BJ (cell line): ENCODE measurements around the gene PHC3. TPM values are rescaled to one million over a fixed set of nuclear protein-coding genes. Genes with fewer than 3 reads are reported as not detected.

Experiments used
- CTCF ChIA-PET: fragments of 350-600 bp; formaldehyde crosslinking; extraction: SDS; loops from one replicate; lab custom pipeline; 2021; ENCODE audit warnings: antibody characterized with exemption, inconsistent platforms; lab: Yijun Ruan, JAX
- POLR2A ChIA-PET: fragments of 300-600 bp; sonication (Branson Sonifier 250); formaldehyde crosslinking; extraction: SDS; loops from one replicate; lab custom pipeline; 2021; ENCODE audit warnings: antibody characterized with exemption; lab: Charles Lee
- DNase-seq: peaks from one replicate; pipeline ENCODE4 v3.0.0-alpha.2; 2011; ENCODE audit warnings: low read depth
- H3K27me3 ChIP-seq: 2 replicates; pipeline ENCODE4 v1.6.0; 2011; ENCODE audit warnings: low read length; ENCODE audit not compliant: control insufficient read depth, insufficient read depth
- H3K36me3 ChIP-seq: 2 replicates; pipeline ENCODE4 v1.5.1; 2011; ENCODE audit warnings: low read length; ENCODE audit not compliant: control insufficient read depth, insufficient read depth
- H3K4me3 ChIP-seq: 2 replicates; pipeline ENCODE4 v1.5.1; 2011; ENCODE audit warnings: low read depth, mild to moderate bottlenecking, control low read depth, low read length
- polyA plus RNA-seq: library from polyadenylated mRNA; depleted of rRNA; stranded (reverse); fragments of >200 nt; gene quantifications from 2 replicates; pipeline ENCODE4 v1.2.3, GENCODE V29; 2011
- TF ChIP-seq, protein P1 (sequence below): IDR thresholded peaks from 2 replicates; pipeline ENCODE4 v1.5.1; 2011; ENCODE audit warnings: low read depth, mild to moderate bottlenecking, control low read depth, inconsistent platforms, low read length, moderate library complexity; ENCODE audit not compliant: insufficient read depth

PHC3 gene
- polyA plus RNA-seq, 1 experiment, result 56.2 TPM

DNA sequence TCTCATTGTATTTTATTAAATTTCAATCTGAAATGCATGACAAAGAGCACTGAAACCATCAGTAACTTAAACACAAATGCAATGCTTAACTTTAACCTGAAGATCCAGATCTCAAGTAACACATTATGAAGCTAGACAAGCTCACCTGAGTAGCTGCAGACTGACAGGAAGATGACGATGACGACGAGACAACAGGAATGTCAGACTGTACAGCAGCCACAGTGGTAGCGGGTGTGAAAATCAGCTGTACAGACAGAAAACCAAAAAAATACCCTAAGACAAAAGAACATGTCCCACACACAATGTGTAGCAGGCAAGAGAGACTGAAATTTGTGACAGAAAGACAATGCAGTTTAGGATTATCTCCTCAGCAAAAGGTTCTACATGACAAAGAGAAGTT, 36.3 kb downstream of the PHC3 start:
- TF ChIP-seq, protein P1, sequence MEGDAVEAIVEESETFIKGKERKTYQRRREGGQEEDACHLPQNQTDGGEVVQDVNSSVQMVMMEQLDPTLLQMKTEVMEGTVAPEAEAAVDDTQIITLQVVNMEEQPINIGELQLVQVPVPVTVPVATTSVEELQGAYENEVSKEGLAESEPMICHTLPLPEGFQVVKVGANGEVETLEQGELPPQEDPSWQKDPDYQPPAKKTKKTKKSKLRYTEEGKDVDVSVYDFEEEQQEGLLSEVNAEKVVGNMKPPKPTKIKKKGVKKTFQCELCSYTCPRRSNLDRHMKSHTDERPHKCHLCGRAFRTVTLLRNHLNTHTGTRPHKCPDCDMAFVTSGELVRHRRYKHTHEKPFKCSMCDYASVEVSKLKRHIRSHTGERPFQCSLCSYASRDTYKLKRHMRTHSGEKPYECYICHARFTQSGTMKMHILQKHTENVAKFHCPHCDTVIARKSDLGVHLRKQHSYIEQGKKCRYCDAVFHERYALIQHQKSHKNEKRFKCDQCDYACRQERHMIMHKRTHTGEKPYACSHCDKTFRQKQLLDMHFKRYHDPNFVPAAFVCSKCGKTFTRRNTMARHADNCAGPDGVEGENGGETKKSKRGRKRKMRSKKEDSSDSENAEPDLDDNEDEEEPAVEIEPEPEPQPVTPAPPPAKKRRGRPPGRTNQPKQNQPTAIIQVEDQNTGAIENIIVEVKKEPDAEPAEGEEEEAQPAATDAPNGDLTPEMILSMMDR, result no peak
- Histone ChIP-seq H3K27me3 (no peaks in the 10 kb centered on the region), H3K4me3 (no peak overlapping the region), H3K36me3 (peaks cover 5% of the 10 kb centered on the region)
- POLR2A ChIA-PET, result no interaction called here
- CTCF ChIA-PET, result no interaction called here
- DNase-seq, result no peak

DNA sequence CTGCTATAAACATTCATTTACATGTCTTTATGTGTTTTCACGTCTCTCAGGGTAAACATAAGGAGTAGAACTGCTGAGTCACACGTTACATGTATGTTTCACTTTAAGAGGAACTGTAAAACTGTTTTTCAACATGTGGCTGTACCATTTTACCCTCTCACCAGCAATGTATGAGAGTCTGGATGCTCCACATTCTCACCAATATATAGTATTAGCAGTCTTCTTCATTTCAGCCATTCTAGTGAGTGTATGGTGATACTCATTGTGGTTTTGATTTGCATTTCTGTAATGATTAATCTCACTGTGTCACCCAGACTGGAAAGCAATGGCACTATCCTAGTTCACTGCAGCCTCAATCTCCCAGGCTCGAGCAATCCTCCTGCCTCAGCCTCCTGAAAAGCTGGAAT, 37.1 kb downstream of the PHC3 start:
- H3K36me3 ChIP-seq, result peaks cover 5% of the 10 kb centered on the region
- CTCF ChIA-PET, result no interaction called here
- DNase-seq, result no peak
- POLR2A ChIA-PET, result no interaction called here
- TF ChIP-seq, protein P1, result no peak
- no peaks in the 10 kb centered on the region for H3K27me3 ChIP-seq
- no peak overlapping the region for H3K4me3 ChIP-seq

DNA sequence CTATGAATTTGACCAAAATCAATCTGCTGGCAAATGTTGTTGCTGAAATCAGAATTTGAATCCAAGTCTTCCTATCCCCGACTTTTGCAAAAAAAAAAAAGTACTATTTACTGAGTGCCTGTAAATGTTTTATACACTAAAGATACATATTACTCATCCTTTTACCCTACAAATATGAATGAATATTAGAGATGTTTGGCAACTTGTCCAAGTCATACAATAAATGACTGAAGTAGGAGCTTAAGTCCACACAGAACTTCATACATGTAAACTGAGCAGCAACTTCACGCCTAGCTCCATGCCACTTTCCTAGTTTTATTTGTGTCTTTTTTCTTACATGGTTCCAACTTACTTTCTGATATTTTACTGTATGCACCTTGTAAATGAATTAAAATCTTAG, 39.2 kb downstream of the PHC3 start:
- POLR2A ChIA-PET, result interaction anchor here (0.6 kb wide), 1 partner anchor 16 kb away, joined by 5 read pairs; no protein-coding TSS in a partner anchor
- Histone ChIP-seq H3K4me3 (no peak overlapping the region), H3K36me3 (peaks cover 5% of the 10 kb centered on the region), H3K27me3 (no peaks in the 10 kb centered on the region)
- no peak for DNase-seq
- TF ChIP-seq, protein P1, result no peak
- CTCF ChIA-PET, result interaction anchor here (0.7 kb wide), 1 partner anchor 36 kb away, joined by 6 read pairs; no protein-coding TSS in a partner anchor

DNA sequence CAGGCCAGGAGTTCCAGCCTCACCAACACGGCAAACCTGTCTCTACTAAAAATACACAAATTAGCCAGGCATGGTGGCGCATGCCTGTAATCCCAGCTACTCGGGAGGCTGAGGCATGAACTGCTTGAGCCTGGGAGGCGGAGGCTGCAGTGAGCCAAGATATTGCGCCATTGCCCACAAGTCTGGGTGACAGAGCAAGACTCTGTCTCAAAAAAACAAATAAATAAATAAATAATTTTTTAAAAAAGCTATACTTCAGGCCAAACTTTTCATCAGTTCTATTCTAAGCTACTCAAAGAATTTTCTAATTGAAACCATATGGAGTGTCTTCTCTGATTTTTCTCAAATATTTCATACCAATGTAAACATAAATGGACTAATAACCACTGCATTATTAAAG, 43.5 kb downstream of the PHC3 start:
- TF ChIP-seq, protein P1, result no peak
- H3K27me3 ChIP-seq, result no peaks in the 10 kb centered on the region
- H3K4me3 ChIP-seq, result no peak overlapping the region
- H3K36me3 ChIP-seq, result peaks cover 5% of the 10 kb centered on the region
- no peak for DNase-seq
- ChIA-PET CTCF (no interaction called here), POLR2A (interaction anchor here (0.6 kb wide), 1 partner anchor 9 kb away, joined by 11 read pairs; no protein-coding TSS in a partner anchor)

- CTCF ChIA-PET, result no interaction called here
- DNase-seq, result no peak
- H3K27me3 ChIP-seq, result no peaks in the 10 kb centered on the region
- POLR2A ChIA-PET, result no interaction called here
- TF ChIP-seq, protein P1, result no peak
- no peak overlapping the region for H3K4me3 ChIP-seq
- H3K36me3 ChIP-seq, result peaks cover 10% of the 10 kb centered on the region
Measured at GRCh38 chr3:170132335-170132734, 49.2 kb downstream of the PHC3 start.
